HG02588 (cell line): ENCODE data around the gene NKAIN2.
"Not testable (repeated sequence)": the region's sequence is repeated elsewhere in the genome, so short reads cannot be mapped to it uniquely, and the experiment has no call there.

ENCODE experiments used
- ATAC-seq: cut with Tn5 transposase; IDR thresholded peaks from one replicate; pipeline ENCODE4 v1.9.1; 2021; ENCODE audit warnings: mild to moderate bottlenecking, moderate library complexity; ENCODE audit not compliant: unreplicated experiment

The NKAIN2 gene

DNA sequence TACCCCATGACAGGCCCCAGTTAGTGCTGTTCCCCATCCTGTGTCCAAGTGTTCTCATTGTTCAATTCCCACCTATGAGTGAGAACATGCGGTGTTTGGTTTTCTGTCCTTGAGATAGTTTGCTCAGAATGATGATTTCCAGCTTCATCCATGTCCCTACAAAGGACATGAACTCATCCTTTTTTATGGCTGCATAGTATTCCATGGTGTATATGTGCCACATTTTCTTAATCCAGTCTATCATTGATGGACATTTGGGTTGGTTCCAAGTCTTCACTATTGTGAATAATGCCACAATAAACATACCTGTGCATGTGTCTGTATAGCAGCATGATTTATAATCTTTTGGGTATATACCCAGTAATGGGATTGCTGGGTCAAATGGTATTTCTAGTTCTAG lies 218.4 kb downstream of the NKAIN2 start:
- ATAC-seq, result not testable (repeated sequence)

GRCh38 chr6:124022641-124023040 lies 219.0 kb downstream of the NKAIN2 start:
- no peak for ATAC-seq

DNA sequence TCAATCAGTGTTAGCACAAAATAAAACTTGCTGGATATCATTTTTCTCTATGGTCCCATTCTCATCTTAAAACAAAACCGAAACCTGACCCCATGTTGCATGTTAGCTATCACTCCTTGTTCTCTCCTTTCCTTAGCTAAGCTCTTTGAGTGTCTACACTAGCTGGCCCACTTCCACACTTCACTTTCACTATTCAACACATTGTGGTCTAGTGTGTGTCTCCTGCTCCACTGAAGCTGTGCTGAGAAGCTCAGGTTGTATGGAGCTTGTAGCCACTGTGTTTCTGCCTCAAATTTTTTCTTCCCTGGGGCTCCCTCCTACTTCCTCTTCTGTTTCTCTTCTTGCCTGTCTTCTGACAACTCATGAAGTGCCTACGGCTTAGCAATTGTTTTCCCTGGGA lies 223.0 kb downstream of the NKAIN2 start:
- peak; percentile 46 for ATAC-seq

DNA sequence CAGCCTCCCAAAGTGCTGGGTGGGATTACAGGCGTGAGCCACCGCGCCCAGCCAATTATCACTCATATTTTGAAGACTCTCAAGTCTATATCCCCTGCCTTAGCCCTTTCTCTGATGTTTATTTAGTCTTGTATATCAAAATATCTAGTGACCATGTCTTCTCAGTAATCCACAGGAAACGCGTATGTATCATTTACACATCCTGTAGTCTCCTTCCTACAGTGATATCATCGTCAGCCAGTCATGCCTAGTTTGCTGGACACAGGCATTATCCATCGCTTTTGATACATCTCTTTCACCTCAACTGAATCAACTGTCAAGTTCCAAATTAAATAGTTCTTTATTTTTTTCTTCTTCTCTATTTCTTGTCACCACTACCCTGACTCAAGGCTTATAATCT lies 223.7 kb downstream of the NKAIN2 start:
- no peak for ATAC-seq

DNA sequence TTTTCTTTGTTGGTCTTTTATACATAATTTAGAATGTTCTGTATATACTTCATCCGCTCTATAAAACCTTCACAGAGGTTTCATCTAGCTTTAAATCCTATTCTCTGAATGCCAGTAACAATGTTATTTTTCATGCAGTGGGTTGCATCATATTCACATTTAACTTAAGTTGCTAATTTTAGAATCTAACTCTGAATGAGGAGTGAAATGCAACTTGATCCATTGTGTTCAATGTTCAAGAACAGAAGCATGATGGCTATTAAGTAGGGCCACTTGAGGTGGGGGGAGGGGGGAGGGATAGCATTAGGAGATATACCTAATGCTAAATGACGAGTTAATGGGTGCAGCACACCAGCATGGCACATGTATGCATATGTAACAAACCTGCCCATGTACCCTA lies 224.5 kb downstream of the NKAIN2 start:
- no peak for ATAC-seq

DNA sequence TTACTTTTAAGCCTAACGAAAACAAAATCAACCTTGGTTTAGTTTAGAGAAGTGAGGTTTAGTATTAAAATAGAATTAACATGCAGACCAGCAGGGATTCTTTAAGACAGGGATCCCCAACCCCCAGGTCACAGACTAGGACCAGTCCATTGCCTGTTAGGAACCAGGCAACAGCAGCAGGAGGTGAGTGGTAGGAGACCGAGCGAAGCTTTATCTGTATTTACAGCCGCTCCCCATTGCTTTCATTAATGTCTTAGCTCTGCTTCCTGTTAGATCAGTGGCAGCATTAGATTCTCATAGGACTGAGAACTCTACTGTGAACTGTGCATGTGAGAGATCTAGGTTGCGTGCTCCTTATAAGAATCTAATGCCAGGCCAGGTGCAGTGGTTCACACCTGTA lies 225.9 kb downstream of the NKAIN2 start:
- ATAC-seq, result no peak

GRCh38 chr6:124033501-124033900 lies 229.8 kb downstream of the NKAIN2 start:
- no peak for ATAC-seq

- no peak for ATAC-seq
Measured at GRCh38 chr6:124036384-124036783, 232.7 kb downstream of the NKAIN2 start.

GRCh38 chr6:124040655-124041054 lies 237.0 kb downstream of the NKAIN2 start:
- ATAC-seq, result peak; percentile 94

- no peak for ATAC-seq
Measured at GRCh38 chr6:124052120-124052519, 248.5 kb downstream of the NKAIN2 start.

DNA sequence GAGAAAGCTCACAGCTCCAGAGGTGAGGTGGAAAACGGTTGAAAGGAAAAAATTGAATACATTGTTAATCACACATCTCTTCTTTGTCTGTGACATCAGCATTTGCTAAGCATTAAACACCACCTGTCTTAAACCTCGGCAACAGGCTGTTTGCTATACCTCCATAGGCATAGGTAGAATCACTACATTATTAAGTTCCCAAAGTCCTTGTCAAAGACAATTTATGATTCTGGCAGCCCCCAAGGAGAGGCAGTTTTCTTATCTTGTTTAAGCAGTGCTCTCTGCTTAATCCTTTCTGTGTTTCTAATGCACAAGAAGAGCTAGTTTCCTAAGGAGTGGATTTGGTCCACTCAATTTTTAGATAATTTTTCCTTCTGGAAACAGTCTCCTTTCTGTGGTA lies 249.7 kb downstream of the NKAIN2 start:
- ATAC-seq, result no peak

- ATAC-seq, result peak; percentile 77
Measured at GRCh38 chr6:124054034-124054433, 250.4 kb downstream of the NKAIN2 start.

GRCh38 chr6:124055395-124055794 lies 251.7 kb downstream of the NKAIN2 start:
- no peak for ATAC-seq

- no peak for ATAC-seq
Measured at GRCh38 chr6:124055963-124056362, 252.3 kb downstream of the NKAIN2 start.

DNA sequence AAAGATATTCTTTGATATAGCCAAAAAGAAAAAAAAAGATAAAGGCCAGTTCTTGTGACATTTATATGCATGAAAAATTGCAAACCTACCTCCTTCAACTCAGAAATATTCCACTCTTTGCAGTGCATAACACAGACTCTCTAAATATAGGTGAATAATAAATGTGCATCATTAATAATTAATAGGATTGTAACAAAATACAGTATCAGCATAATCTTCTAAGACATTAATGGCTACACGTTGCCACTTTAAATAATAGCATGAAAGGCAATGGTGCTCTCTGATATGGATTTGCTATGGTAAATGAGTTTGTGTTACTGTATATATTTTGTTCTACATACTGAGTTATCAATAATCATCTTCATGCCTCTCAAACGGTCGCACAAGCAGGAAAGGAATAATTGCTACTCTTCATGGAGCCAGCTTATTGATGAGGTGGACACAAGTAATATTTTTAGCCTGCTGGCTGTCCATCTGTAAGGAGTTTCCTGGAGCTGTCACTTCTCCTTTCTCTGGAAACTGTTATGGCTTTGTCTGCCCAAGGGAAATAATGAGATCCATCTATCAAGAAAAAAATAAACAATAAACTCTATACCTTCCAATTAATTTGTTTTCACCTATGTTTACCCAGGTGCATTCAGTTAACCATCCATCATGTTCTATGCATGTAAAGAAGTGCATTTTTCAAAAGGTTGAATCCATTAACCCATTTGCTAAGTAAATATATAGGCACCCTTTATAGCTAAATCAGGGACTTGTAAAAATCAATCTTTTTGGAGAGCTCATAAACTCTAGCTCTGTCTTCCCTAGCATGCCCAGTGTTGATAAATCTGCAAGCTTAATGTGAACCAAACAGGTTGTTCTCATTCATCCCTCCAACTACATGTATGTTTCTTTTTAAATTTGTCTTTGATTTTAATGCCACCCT lies 253.0 kb downstream of the NKAIN2 start:
- ATAC-seq, result no peak

GRCh38 chr6:124057461-124057860 lies 253.8 kb downstream of the NKAIN2 start:
- ATAC-seq, result no peak

GRCh38 chr6:124064317-124065113 lies 260.9 kb downstream of the NKAIN2 start:
- ATAC-seq, result no peak

DNA sequence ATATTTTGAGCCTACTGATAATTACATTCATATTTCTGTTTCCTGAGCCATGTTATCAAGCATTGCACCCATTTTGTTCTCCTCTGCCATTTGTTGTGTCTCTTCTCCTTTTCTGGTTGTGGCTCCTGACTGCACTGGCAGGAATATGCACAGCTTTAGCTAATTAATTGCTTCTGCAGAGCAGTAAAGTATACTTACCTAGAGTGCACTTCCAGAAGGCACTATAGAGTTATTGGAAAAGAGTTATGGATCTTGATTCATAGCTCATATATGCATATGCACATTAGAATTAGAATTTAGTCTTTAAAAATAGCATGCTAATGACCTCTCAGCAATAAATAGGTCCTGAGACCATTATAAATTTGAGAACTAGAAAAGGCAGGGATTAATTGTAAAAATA lies 262.6 kb downstream of the NKAIN2 start:
- ATAC-seq, result no peak

DNA sequence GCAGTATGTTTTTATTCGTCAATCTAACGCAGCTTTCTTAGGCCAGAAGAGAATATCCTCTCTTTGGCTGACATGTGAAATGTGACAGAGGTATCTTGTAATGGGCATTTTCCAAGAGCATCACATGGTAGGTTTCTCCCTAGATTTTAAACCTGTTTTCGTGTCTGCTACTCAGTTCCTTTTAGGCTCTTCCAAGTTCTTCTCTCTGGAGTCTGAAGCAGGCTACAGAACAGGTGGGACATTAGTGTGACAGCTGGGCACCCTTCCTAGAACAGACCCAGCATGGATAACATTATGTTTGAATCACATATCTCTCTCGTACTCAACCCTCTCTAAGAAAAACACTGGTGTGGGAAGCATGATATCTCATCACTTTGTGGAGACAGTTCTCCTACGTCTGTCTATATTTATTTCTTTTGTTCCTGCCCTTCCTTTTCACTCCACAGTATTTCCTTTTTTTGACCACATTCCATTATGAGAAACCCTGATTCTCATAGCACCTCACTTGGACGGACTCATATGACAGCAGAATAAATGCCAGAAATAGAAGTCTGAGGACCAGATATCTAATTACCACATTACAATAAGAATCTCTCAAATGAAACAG lies 263.4 kb downstream of the NKAIN2 start:
- ATAC-seq, result no peak

DNA sequence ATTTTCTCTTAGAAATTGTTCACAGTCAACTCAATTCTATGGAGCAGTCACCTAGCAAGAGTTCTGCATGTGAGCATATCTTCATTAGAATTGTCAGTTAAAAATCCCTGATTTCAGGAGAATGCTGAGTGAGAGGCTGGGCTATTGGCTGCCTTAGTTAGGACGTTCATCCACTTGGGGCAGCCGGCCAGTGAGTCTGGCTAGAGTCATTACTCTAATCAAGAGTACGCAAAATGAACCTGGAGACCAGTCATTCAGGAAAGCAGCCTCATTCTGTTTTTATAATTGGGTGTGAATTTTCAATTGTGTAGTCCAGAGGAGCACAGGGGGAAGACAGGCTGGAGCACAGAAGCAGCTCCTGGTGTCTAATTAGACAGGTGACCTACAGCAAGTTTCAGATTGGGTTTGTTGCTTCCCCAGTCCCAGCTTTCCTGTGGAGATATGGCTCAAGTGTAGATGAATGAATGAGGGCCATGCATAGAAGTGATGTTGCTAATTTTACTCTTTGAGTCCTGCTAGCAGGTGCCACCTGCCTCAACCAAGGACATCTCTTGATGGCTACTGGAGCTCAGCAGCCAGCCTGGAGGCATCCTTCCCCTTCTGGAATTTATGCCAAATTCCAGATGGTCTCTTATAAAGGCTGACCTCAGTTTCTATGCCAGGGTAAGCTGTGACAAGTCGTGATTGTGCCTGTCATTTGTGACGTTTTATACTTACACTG lies 265.7 kb downstream of the NKAIN2 start:
- no peak for ATAC-seq

DNA sequence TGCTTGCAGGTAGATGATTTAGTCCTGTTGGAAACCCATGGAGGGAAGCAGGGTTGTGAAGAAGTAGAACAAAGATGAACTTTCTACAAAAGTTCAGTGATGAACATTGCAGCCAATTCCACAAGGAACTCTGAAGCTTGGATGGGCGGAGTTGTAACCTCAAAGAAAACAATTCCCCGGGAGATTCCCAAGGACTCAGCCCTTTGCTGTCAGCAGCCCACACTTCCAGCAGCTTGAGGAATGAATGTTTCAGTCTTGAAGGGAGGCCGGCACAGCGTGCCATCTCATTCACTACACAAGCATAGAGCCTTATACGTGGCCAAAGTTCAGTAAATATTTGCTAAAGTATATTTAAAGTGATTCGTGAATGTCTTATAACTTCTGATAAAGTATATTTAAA lies 269.4 kb downstream of the NKAIN2 start:
- ATAC-seq, result no peak
